NT2/D1 (cell line): ENCODE data around the gene CUL9.

Experiments
- SUZ12 ChIP-seq: IDR thresholded peaks from 2 replicates; pipeline ENCODE4 v1.6.1; 2011; ENCODE audit not compliant: insufficient read length, insufficient read depth; ENCODE audit errors: extremely low read depth
- YY1 ChIP-seq: IDR thresholded peaks from 2 replicates; pipeline ENCODE4 v1.6.1; 2011; ENCODE audit not compliant: insufficient read length, insufficient read depth
- ZNF274 ChIP-seq: IDR thresholded peaks from 2 replicates; pipeline ENCODE4 v1.6.1; 2011; ENCODE audit warnings: mild to moderate bottlenecking, low read depth, low read length

DNA sequence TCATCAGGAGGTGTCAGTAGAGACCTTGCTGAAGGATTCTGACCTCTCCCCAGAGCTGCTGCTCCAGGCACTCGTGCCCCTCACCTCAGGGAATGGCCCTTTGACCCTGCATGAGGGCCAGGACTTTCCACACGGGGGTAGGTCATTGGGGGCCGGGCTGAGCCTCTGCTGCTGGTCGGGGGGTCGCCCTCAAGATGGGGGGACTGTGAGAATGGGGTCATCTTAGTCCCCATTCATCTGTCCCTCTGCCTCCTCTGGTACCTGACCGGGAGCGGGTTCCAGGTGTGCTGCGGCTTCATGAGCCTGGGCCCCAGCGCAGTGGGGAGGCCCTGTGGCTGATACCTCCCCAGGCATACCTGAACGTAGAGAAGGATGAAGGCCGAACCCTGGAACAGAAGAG lies 31.4 kb downstream of the CUL9 start:
- TF ChIP-seq ZNF274 (no peak), YY1 (no peak), SUZ12 (no peak)
